Testis (tissue), 2 donors: ENCODE data around the gene ART5.

Source experiments
- CTCF ChIP-seq, 3 experiments: fragments of 450-650 bp in 2 of 3; fragments of 200-600 bp in 1 of 3; sonication (generic) in 1 of 3; IDR thresholded peaks; one replicate each; pipeline ENCODE4 v1.5.1; 2016 to 2019; ENCODE audit warnings: antibody characterized with exemption in 3 of 3, mild to moderate bottlenecking in 2 of 3, moderate library complexity in 1 of 3
- POLR2A ChIP-seq: fragments of 450-650 bp; IDR thresholded peaks from one replicate; pipeline ENCODE4 v1.6.1; 2017; ENCODE audit warnings: antibody characterized with exemption, mild to moderate bottlenecking, moderate library complexity

GRCh38 chr11:3669742-3670183, 28.0 kb upstream of the ART5 start:
- TF ChIP-seq CTCF (IDR thresholded peaks at IDR 0.05), result no peak
- no peak for TF ChIP-seq POLR2A
